Activated naive CD8-positive, alpha-beta T cell treated with anti-CD3 and anti-CD28 coated beads for 36 hours (primary cell): ENCODE measurements around the gene DES. TPM values are rescaled to one million over a fixed set of nuclear protein-coding genes. Genes with fewer than 3 reads are reported as not detected.
A peak's percentile ranks its signal among the peaks of the same experiment; 100 is the strongest.

Experiments
- DNase-seq: peaks from one replicate; pipeline ENCODE4 v3.0.0; 2021
- H3K27ac Mint-ChIP-seq: one replicate; pipeline ENCODE4 v1.8.0; 2022; ENCODE audit warnings: mild to moderate bottlenecking, moderate library complexity, mixed read lengths
- H3K27me3 Mint-ChIP-seq: one replicate; pipeline ENCODE4 v1.8.0; 2022; ENCODE audit warnings: mild to moderate bottlenecking, mixed read lengths
- H3K36me3 Mint-ChIP-seq: one replicate; pipeline ENCODE4 v1.8.0; 2021; ENCODE audit warnings: mild to moderate bottlenecking, mixed read lengths
- H3K4me1 Mint-ChIP-seq: one replicate; pipeline ENCODE4 v1.8.0; 2021; ENCODE audit warnings: mixed read lengths
- H3K4me3 Mint-ChIP-seq: one replicate; pipeline ENCODE4 v1.8.0; 2022; ENCODE audit warnings: mild to moderate bottlenecking, moderate library complexity, mixed read lengths
- H3K9me3 Mint-ChIP-seq: one replicate; pipeline ENCODE4 v1.8.0; 2022; ENCODE audit warnings: mixed read lengths
- total RNA-seq, 2 experiments: library from RNA; stranded (reverse); gene quantifications; one replicate each; pipeline ENCODE4 v1.2.3, GENCODE V29; 2021

DES gene
- total RNA-seq, 2 experiments from 2014 or later, result 0.26 to 0.39 TPM

DNA sequence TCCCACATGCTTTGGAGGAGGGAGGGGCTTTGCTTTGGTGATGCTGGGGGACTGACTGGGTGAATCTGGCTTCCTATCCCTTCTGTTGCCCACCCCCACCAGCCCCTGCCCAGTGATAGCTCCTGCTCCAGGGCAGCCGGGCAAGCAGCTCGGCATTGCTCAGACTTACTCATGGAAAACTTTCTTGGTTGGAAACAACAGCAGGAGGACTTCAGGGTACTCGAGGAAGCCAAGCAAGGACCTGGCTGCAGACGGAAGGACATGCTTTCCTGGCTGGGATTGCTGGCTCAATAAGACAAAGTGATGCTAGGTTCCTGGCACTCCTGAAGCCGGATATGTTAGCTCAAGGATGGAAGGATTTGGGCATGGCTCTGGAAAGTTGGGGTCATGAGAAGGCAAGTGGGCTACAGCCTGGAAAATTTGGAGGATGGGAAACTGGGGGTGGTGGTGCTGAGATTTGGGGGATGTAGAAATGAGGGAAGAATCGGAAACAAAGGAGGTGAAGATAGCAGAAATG lies 19.6 kb downstream of the DES start:
- Mint-ChIP-seq H3K36me3 (no peaks in the 10 kb centered on the region), H3K4me3 (no peak overlapping the region), H3K27me3 (peaks cover 32% of the 10 kb centered on the region), H3K4me1 (peaks cover 11% of the 10 kb centered on the region), H3K27ac (no peak overlapping the region), H3K9me3 (no peaks in the 10 kb centered on the region)
- no peak for DNase-seq

GRCh38 chr2:219438453-219438852 lies 20.3 kb downstream of the DES start:
- DNase-seq, result no peak
- Mint-ChIP-seq H3K9me3 (no peaks in the 10 kb centered on the region), H3K27me3 (peaks cover 31% of the 10 kb centered on the region), H3K4me1 (peaks cover 12% of the 10 kb centered on the region), H3K36me3 (no peaks in the 10 kb centered on the region), H3K27ac (no peak overlapping the region), H3K4me3 (no peak overlapping the region)

DNA sequence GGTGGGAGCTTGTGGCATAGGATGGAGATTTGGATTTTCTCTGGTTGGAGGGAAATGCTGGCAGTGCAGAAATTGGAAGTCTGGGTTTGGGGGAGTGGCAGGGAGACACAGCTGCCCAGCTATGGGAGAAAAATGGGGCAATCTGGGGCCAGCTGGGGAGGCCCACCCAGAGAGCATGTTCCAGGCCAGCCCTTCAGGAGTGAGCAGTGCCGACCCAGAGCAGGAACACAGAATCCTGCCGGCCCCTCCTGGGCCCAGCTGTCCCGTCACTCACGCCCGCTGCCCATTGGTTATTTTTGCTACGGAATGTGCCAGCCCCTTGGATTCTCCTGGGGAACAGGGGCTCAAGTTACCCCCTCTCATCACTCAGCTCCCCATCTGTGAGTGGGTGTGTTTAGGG lies 21.3 kb downstream of the DES start:
- H3K4me3 Mint-ChIP-seq, result no peak overlapping the region
- peaks cover 12% of the 10 kb centered on the region for H3K4me1 Mint-ChIP-seq
- H3K9me3 Mint-ChIP-seq, result no peaks in the 10 kb centered on the region

GRCh38 chr2:219440388-219441256 lies 22.4 kb downstream of the DES start:
- Mint-ChIP-seq H3K36me3 (no peaks in the 10 kb centered on the region), H3K4me3 (peak overlapping the region; percentile 20)

More for the DNA sequence above, 21.3 kb downstream of the DES start:
- H3K27ac Mint-ChIP-seq, result no peak overlapping the region
- no peak for DNase-seq
- peaks cover 24% of the 10 kb centered on the region for H3K27me3 Mint-ChIP-seq
- H3K36me3 Mint-ChIP-seq, result no peaks in the 10 kb centered on the region

GRCh38 chr2:219441451-219442255 lies 23.5 kb downstream of the DES start:
- H3K9me3 Mint-ChIP-seq, result no peaks in the 10 kb centered on the region
- peak overlapping the region; percentile 70 for H3K4me3 Mint-ChIP-seq
- no peak overlapping the region for H3K27ac Mint-ChIP-seq
- peaks cover 14% of the 10 kb centered on the region for H3K4me1 Mint-ChIP-seq
- peak; percentile 51 for DNase-seq
- H3K27me3 Mint-ChIP-seq, result peaks cover 12% of the 10 kb centered on the region
- no peaks in the 10 kb centered on the region for H3K36me3 Mint-ChIP-seq

More at GRCh38 chr2:219440388-219441256, 22.4 kb downstream of the DES start:
- H3K9me3 Mint-ChIP-seq, result no peaks in the 10 kb centered on the region
- H3K27ac Mint-ChIP-seq, result no peak overlapping the region
- peaks cover 12% of the 10 kb centered on the region for H3K4me1 Mint-ChIP-seq
- peaks cover 19% of the 10 kb centered on the region for H3K27me3 Mint-ChIP-seq
- DNase-seq, result no peak

- Mint-ChIP-seq H3K27me3 (peaks cover 12% of the 10 kb centered on the region), H3K4me1 (peaks cover 16% of the 10 kb centered on the region), H3K4me3 (peak overlapping the region; percentile 75), H3K9me3 (no peaks in the 10 kb centered on the region), H3K27ac (no peak overlapping the region), H3K36me3 (no peaks in the 10 kb centered on the region)
- no peak for DNase-seq
Observed at GRCh38 chr2:219442256-219443015, 24.3 kb downstream of the DES start.

DNA sequence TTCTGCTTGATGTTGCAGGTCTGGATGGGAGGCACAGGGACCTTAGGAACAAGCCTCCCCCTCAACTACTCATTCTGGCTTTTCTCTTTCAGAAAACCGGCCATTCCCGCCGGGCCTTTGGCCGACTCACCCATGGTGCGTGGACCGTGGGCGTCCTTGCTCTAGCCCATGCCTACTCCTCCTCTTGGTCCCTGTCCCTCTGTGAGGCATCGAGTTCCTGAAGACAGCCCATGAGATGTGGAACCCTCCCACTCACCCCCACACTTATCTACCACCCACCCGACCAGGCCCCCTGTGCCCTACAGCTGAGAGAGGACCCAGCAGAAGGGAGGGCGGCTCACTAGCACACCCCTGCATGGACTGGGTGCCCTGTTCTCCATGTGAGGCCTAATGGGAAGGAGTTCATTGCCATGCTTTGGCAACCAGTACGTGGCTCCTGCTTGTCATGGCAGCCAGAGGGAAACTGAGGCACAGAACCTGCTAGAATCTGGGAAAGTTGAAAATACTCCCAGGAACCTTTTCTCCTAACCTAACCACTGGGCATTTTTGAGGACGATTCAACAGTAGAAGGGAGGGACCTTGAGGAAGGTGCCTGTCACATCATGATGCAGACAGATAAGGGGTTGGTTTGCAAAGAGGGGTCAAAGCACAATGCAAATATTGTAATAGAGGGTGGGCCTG lies 25.0 kb downstream of the DES start:
- Mint-ChIP-seq H3K4me1 (peaks cover 16% of the 10 kb centered on the region), H3K36me3 (no peaks in the 10 kb centered on the region), H3K9me3 (no peaks in the 10 kb centered on the region), H3K27ac (no peak overlapping the region), H3K27me3 (peaks cover 12% of the 10 kb centered on the region), H3K4me3 (peak overlapping the region; percentile 75)
- no peak for DNase-seq

GRCh38 chr2:219443697-219444023 lies 25.5 kb downstream of the DES start:
- no peak overlapping the region for H3K4me3 Mint-ChIP-seq
- H3K36me3 Mint-ChIP-seq, result no peaks in the 10 kb centered on the region
- no peaks in the 10 kb centered on the region for H3K9me3 Mint-ChIP-seq
- H3K27me3 Mint-ChIP-seq, result peaks cover 12% of the 10 kb centered on the region
- no peak overlapping the region for H3K27ac Mint-ChIP-seq
- no peak for DNase-seq
- peaks cover 16% of the 10 kb centered on the region for H3K4me1 Mint-ChIP-seq

DNA sequence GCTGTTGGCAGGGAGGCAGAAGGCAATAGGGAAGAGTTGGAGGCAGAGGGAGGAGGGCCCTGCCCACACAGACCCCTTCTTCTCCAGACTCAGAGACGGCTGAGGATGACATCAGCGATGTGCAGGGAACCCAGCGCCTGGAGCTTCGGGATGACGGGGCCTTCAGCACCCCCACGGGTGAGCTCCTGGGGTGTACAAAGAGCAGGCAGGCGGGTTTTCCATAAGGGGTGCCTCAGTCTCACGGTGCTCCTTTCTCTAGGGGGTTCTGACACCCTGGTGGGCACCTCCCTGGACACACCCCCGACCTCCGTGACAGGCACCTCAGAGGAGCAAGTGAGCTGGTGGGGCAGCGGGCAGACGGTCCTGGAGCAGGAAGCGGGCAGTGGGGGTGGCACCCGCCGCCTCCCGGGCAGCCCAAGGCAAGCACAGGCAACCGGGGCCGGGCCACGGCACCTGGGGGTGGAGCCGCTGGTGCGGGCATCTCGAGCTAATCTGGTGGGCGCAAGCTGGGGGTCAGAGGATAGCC lies 26.5 kb downstream of the DES start:
- peaks cover 14% of the 10 kb centered on the region for H3K27me3 Mint-ChIP-seq
- H3K36me3 Mint-ChIP-seq, result no peaks in the 10 kb centered on the region
- H3K4me1 Mint-ChIP-seq, result peaks cover 19% of the 10 kb centered on the region
- no peak overlapping the region for H3K4me3 Mint-ChIP-seq
- DNase-seq, result no peak
- no peaks in the 10 kb centered on the region for H3K9me3 Mint-ChIP-seq
- H3K27ac Mint-ChIP-seq, result no peak overlapping the region

DNA sequence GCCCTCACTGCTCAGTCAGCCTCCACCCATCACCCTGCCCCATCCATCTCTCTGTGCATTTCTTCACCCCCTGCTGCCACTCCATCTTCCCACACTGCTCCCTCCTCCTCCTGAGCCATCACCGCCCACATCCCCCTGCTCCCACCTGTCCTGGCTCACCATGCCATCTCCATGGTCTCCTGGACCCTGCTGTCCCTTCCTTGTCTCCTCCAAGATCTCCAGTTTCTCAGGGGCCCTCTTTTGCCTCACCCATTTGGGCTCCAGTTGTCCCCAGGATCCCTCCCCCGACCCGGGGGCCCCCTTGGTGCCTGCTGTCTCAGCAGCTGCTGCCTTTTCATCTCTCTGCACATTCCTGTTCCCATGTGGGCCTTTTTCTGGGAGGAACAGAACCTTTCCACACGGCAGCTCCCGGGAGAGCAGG lies 27.1 kb downstream of the DES start:
- no peak overlapping the region for H3K4me3 Mint-ChIP-seq
- H3K4me1 Mint-ChIP-seq, result peaks cover 21% of the 10 kb centered on the region
- no peaks in the 10 kb centered on the region for H3K36me3 Mint-ChIP-seq
- no peaks in the 10 kb centered on the region for H3K9me3 Mint-ChIP-seq
- H3K27ac Mint-ChIP-seq, result no peak overlapping the region
- peaks cover 19% of the 10 kb centered on the region for H3K27me3 Mint-ChIP-seq
- DNase-seq, result no peak

DNA sequence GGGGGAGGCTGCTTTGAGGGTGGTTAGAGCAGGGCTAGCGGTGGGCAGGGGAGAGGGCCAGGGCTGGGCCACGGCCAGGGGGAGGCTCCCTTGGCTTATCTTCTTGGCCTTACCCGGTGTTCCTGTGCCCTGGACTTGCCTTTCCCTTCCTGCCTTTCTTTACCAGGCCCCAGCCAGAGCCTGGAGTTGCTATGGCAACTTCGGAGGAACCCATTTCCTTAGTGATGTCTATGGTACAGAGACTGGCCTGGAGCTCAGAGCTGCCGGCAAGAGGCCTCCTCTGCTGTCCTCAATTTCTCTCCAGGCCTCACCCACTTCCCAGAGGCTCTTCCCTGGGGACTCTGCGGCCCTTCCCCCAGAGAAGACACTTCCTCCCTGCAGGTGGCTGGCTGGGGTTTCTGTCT lies 27.9 kb downstream of the DES start:
- no peak overlapping the region for H3K27ac Mint-ChIP-seq
- peaks cover 14% of the 10 kb centered on the region for H3K27me3 Mint-ChIP-seq
- no peak for DNase-seq
- no peak overlapping the region for H3K4me3 Mint-ChIP-seq
- H3K4me1 Mint-ChIP-seq, result peaks cover 19% of the 10 kb centered on the region
- H3K36me3 Mint-ChIP-seq, result no peaks in the 10 kb centered on the region
- H3K9me3 Mint-ChIP-seq, result no peaks in the 10 kb centered on the region

DNA sequence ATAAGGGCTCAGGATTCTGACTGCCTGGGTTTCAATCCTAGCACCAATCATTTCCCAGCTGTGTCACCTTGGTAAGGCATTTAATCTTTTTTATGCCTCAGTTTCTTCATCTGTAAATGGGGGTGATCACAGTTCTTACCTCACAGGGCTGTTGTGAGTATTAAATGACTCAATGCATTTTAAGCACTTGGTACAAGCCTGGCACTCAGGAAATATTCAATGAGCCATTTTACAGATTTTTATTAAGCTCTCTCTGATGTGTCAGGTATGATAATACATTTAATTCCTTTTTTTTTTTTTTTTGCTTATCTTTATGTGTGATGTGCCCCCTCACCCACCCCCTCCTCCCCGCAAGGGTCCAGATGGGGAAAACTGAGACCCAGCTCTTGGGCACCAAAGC lies 28.5 kb downstream of the DES start:
- no peak overlapping the region for H3K4me3 Mint-ChIP-seq
- peaks cover 13% of the 10 kb centered on the region for H3K27me3 Mint-ChIP-seq
- DNase-seq, result no peak
- no peaks in the 10 kb centered on the region for H3K9me3 Mint-ChIP-seq
- peaks cover 18% of the 10 kb centered on the region for H3K4me1 Mint-ChIP-seq
- no peak overlapping the region for H3K27ac Mint-ChIP-seq
- H3K36me3 Mint-ChIP-seq, result no peaks in the 10 kb centered on the region

GRCh38 chr2:219447242-219448098 lies 29.3 kb downstream of the DES start:
- Mint-ChIP-seq H3K4me3 (no peak overlapping the region), H3K27ac (no peak overlapping the region)

More at GRCh38 chr2:219447242-219448098, 29.3 kb downstream of the DES start:
- H3K4me1 Mint-ChIP-seq, result peaks cover 24% of the 10 kb centered on the region
- DNase-seq, result no peak
- H3K36me3 Mint-ChIP-seq, result no peaks in the 10 kb centered on the region
- H3K27me3 Mint-ChIP-seq, result peaks cover 12% of the 10 kb centered on the region
- H3K9me3 Mint-ChIP-seq, result no peaks in the 10 kb centered on the region
